ENCODE data around the gene MED15.

MED15 gene

GRCh38 chr22:20517841-20518592, 10.6 kb downstream of the MED15 start:
- Histone ChIP-seq H3K36me3 (ENCODE audit: control insufficient read depth, low read length) (peaks cover 68% of the 10 kb centered on the region), H3K4me3 (ENCODE audit: low read length) (no peak overlapping the region), H3F3A (ENCODE audit: control insufficient read depth, insufficient read depth) (no peaks in the 10 kb centered on the region), H3K79me2 (ENCODE audit: control insufficient read depth, low read length) (peaks cover 93% of the 10 kb centered on the region), H3K4me2 (ENCODE audit: low read length) (no peak overlapping the region), H3K9me3 (ENCODE audit: control insufficient read depth, insufficient read depth, low read length) (no peaks in the 10 kb centered on the region), H3K9me2 (replicated peaks; ENCODE audit: control insufficient read depth, low read length) (no peaks in the 10 kb centered on the region), H3K27me3 (ENCODE audit: control insufficient read depth, low read length) (no peaks in the 10 kb centered on the region), H3K4me1 (ENCODE audit: control insufficient read depth, low read length) (peaks cover 10% of the 10 kb centered on the region), H4K20me1 (ENCODE audit: control insufficient read depth, insufficient read depth, low read depth, low read length) (peaks cover 24% of the 10 kb centered on the region), H3K27ac (ENCODE audit: low read depth, low read length) (no peak overlapping the region)
- TF ChIP-seq EZH2phosphoT487 (IDR thresholded peaks at IDR 0.05; ENCODE audit: borderline replicate concordance, low read length) = no peak
- no peak for TF ChIP-seq CTCF (IDR thresholded peaks at IDR 0.05; ENCODE audit: low read depth, low read length, poor library complexity, severe bottlenecking)

- peaks cover 30% of the 10 kb centered on the region for H4K20me1 ChIP-seq (ENCODE audit: control insufficient read depth, insufficient read depth, low read depth, low read length)
- peaks cover 64% of the 10 kb centered on the region for H3K36me3 ChIP-seq (ENCODE audit: control insufficient read depth, low read length)
- H3K27me3 ChIP-seq (ENCODE audit: control insufficient read depth, low read length) = no peaks in the 10 kb centered on the region
- TF ChIP-seq EZH2phosphoT487 (IDR thresholded peaks at IDR 0.05; ENCODE audit: borderline replicate concordance, low read length) = no peak
- TF ChIP-seq CTCF (IDR thresholded peaks at IDR 0.05; ENCODE audit: low read depth, low read length, poor library complexity, severe bottlenecking) = no peak
- H3K4me2 ChIP-seq (ENCODE audit: low read length) = no peak overlapping the region
- no peak overlapping the region for H3K4me3 ChIP-seq (ENCODE audit: low read length)
- H3K9me2 ChIP-seq (replicated peaks; ENCODE audit: control insufficient read depth, low read length) = no peaks in the 10 kb centered on the region
- H3K79me2 ChIP-seq (ENCODE audit: control insufficient read depth, low read length) = peaks cover 93% of the 10 kb centered on the region
- no peaks in the 10 kb centered on the region for H3K9me3 ChIP-seq (ENCODE audit: control insufficient read depth, insufficient read depth, low read length)
- H3K27ac ChIP-seq (ENCODE audit: low read depth, low read length) = no peak overlapping the region
- H3F3A ChIP-seq (ENCODE audit: control insufficient read depth, insufficient read depth) = no peaks in the 10 kb centered on the region
- peaks cover 16% of the 10 kb centered on the region for H3K4me1 ChIP-seq (ENCODE audit: control insufficient read depth, low read length)
These were observed 12.1 kb downstream of the MED15 start for GRCh38 chr22:20519558-20519957.

- Histone ChIP-seq H3F3A (ENCODE audit: control insufficient read depth, insufficient read depth) (no peaks in the 10 kb centered on the region), H3K27ac (ENCODE audit: low read depth, low read length) (no peak overlapping the region), H3K4me1 (ENCODE audit: control insufficient read depth, low read length) (peaks cover 16% of the 10 kb centered on the region), H3K9me2 (replicated peaks; ENCODE audit: control insufficient read depth, low read length) (no peaks in the 10 kb centered on the region), H3K27me3 (ENCODE audit: control insufficient read depth, low read length) (no peaks in the 10 kb centered on the region), H3K4me2 (ENCODE audit: low read length) (no peak overlapping the region), H3K4me3 (ENCODE audit: low read length) (no peak overlapping the region), H3K9me3 (ENCODE audit: control insufficient read depth, insufficient read depth, low read length) (no peaks in the 10 kb centered on the region), H3K36me3 (ENCODE audit: control insufficient read depth, low read length) (peaks cover 59% of the 10 kb centered on the region), H4K20me1 (ENCODE audit: control insufficient read depth, insufficient read depth, low read depth, low read length) (peaks cover 28% of the 10 kb centered on the region), H3K79me2 (ENCODE audit: control insufficient read depth, low read length) (peaks cover 93% of the 10 kb centered on the region)
- no peak for TF ChIP-seq EZH2phosphoT487 (IDR thresholded peaks at IDR 0.05; ENCODE audit: borderline replicate concordance, low read length)
- TF ChIP-seq CTCF (IDR thresholded peaks at IDR 0.05; ENCODE audit: low read depth, low read length, poor library complexity, severe bottlenecking) = no peak
These were observed 12.7 kb downstream of the MED15 start for GRCh38 chr22:20520093-20520511.
